CD4-positive, alpha-beta memory T cell (primary cell): ENCODE data around the gene BIRC6. TPM values are rescaled to one million over a fixed set of nuclear protein-coding genes. Genes with fewer than 3 reads are reported as not detected.
A peak's percentile ranks its signal among the peaks of the same experiment; 100 is the strongest.

Experiments used
- CTCF ChIA-PET: fragments of 350-600 bp; sonication (Branson Sonifier 250); formaldehyde crosslinking; loops from one replicate; lab custom pipeline; 2021; ENCODE audit warnings: inconsistent platforms; ENCODE audit not compliant: partially characterized antibody; lab: Charles Lee
- POLR2A ChIA-PET: fragments of 350-600 bp; sonication (Branson Sonifier 250); formaldehyde crosslinking; loops from one replicate; lab custom pipeline; 2021; ENCODE audit not compliant: partially characterized antibody; lab: Charles Lee
- DNase-seq, 5 donors: peaks; one replicate each; pipeline versions ENCODE4 v3.0.0 to v3.0.0-alpha.2; 2020 to 2022; ENCODE audit warnings: mixed read lengths in 1 of 5
- H3K27ac ChIP-seq: one replicate; pipeline ENCODE4 v1.7.0; 2013; ENCODE audit warnings: low read depth, low read length
- H3K27me3 ChIP-seq: 2 replicates; pipeline ENCODE4 v1.7.0; 2013; ENCODE audit warnings: mild to moderate bottlenecking, low read length, moderate library complexity; ENCODE audit not compliant: insufficient read depth
- H3K36me3 ChIP-seq: 2 replicates; pipeline ENCODE4 v1.7.0; 2013; ENCODE audit warnings: mild to moderate bottlenecking, low read length, moderate library complexity; ENCODE audit not compliant: insufficient read depth
- H3K4me1 ChIP-seq: 2 replicates; pipeline ENCODE4 v1.7.0; 2013; ENCODE audit warnings: mild to moderate bottlenecking, low read length, moderate library complexity; ENCODE audit not compliant: insufficient read depth
- H3K4me3 ChIP-seq, 2 donors: one replicate each; pipeline ENCODE4 v1.7.0; 2013; ENCODE audit warnings: low read length in 2 of 2, mild to moderate bottlenecking in 1 of 2
- H3K9me3 ChIP-seq, 2 donors: one replicate each; pipeline ENCODE4 v1.7.0; 2013; ENCODE audit warnings: low read length in 2 of 2, control low read depth in 1 of 2; ENCODE audit not compliant: control insufficient read depth in 1 of 2
- H3K27ac Mint-ChIP-seq, 7 donors: one replicate each; pipeline ENCODE4 v1.8.0; 2020 to 2021; ENCODE audit warnings: mixed read lengths in 7 of 7, mild to moderate bottlenecking in 6 of 7, inconsistent platforms in 3 of 7, moderate library complexity in 3 of 7
- H3K27me3 Mint-ChIP-seq, 2 donors: one replicate each; pipeline ENCODE4 v1.8.0; 2020 to 2021; ENCODE audit warnings: mixed read lengths in 2 of 2
- H3K36me3 Mint-ChIP-seq, 2 donors: one replicate each; pipeline ENCODE4 v1.8.0; 2020 to 2021; ENCODE audit warnings: mixed read lengths in 2 of 2, inconsistent platforms in 1 of 2, mild to moderate bottlenecking in 1 of 2
- H3K4me1 Mint-ChIP-seq, 4 donors: one replicate each; pipeline ENCODE4 v1.8.0; 2020 to 2021; ENCODE audit warnings: mixed read lengths in 4 of 4, mild to moderate bottlenecking in 1 of 4
- H3K4me3 Mint-ChIP-seq, 8 donors: one replicate each; pipeline ENCODE4 v1.8.0; 2020 to 2021; ENCODE audit warnings: mixed read lengths in 8 of 8, mild to moderate bottlenecking in 7 of 8, moderate library complexity in 6 of 8, inconsistent platforms in 3 of 8
- H3K9me3 Mint-ChIP-seq, 8 donors: one replicate each; pipeline ENCODE4 v1.8.0; 2020 to 2021; ENCODE audit warnings: mixed read lengths in 8 of 8, mild to moderate bottlenecking in 5 of 8, inconsistent platforms in 3 of 8, moderate library complexity in 1 of 8
- intact Hi-C: fragments of 100-400 bp; cut with micrococcal nuclease; formaldehyde crosslinking; loops from one replicate; pipeline ENCODE4 v1.15.1; 2023
- polyA plus RNA-seq, 2 donors: library from polyadenylated mRNA; unstranded; fragments of 300-500 nt; fragmentation: Illumina TruSeq; gene quantifications; one replicate each; pipeline ENCODE4 v1.2.3, GENCODE V29; 2021
- total RNA-seq, 2 experiments: library from RNA; stranded (reverse); gene quantifications; one replicate each; pipeline ENCODE4 v1.2.3, GENCODE V29; 2021

BIRC6 gene
- total and polyA plus RNA-seq, 4 experiments from 2014 or later = 19.0 to 151 (median 95.0) TPM

GRCh38 chr2:32386739-32387138 is 29.9 kb downstream of the BIRC6 start:
- intact Hi-C loops = no loop called here
- no peaks in the 10 kb centered on the region for H3K9me3 Mint-ChIP-seq
- H3K27ac ChIP-seq = no peak overlapping the region

GRCh38 chr2:32399221-32399620 is 42.4 kb downstream of the BIRC6 start:
- no peaks in the 10 kb centered on the region for H3K27me3 Mint-ChIP-seq
- H3K4me3 ChIP-seq = no peak overlapping the region
- no peak overlapping the region for H3K27ac ChIP-seq
- ChIA-PET CTCF (no interaction called here), POLR2A (no interaction called here)
- no peak overlapping the region for H3K27ac Mint-ChIP-seq
- H3K4me1 Mint-ChIP-seq = peaks cover 0 to 12% (median 7%) of the 10 kb centered on the region in 4 donors
- H3K27me3 ChIP-seq = no peaks in the 10 kb centered on the region
- intact Hi-C loops = no loop called here
- no peak for DNase-seq
- no peak overlapping the region for H3K4me3 Mint-ChIP-seq
- H3K4me1 ChIP-seq = no peaks in the 10 kb centered on the region
- no peaks in the 10 kb centered on the region for H3K9me3 Mint-ChIP-seq
- H3K36me3 ChIP-seq = peaks cover 25% of the 10 kb centered on the region
- peaks cover 41 to 52% of the 10 kb centered on the region in 2 donors for H3K36me3 Mint-ChIP-seq
- no peaks in the 10 kb centered on the region for H3K9me3 ChIP-seq

More at GRCh38 chr2:32386739-32387138, 29.9 kb downstream of the BIRC6 start:
- POLR2A ChIA-PET = no interaction called here
- Histone ChIP-seq H3K4me3 (no peak overlapping the region), H3K4me1 (no peaks in the 10 kb centered on the region), H3K27me3 (no peaks in the 10 kb centered on the region), H3K9me3 (no peaks in the 10 kb centered on the region), H3K36me3 (peaks cover 19% of the 10 kb centered on the region)
- Mint-ChIP-seq H3K4me1 (peaks cover 16 to 25% (median 20%) of the 10 kb centered on the region in 4 donors), H3K36me3 (peaks cover 33 to 63% of the 10 kb centered on the region in 2 donors), H3K27me3 (no peaks in the 10 kb centered on the region), H3K4me3 (no peak overlapping the region), H3K27ac (no peak overlapping the region)
- CTCF ChIA-PET = no interaction called here
- DNase-seq = no peak

DNA sequence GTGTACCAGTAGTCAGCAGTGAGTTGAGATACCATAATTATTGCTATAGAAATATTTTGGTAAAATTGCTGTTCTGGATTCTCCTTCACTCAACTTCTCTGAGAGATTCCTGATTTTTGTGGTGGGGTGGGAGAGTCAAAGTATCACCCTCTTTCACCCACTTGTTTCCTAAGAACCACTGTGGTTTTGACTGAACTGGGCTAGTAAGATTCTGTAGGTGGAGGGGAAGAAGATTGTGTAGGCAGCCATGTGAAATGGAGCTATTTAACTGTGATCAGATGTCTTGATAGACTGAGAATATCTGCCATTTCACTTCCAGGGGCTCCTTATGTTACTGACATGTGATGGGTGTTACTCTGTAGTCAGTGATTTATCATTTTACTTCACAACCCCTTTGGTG is 45.3 kb downstream of the BIRC6 start:
- Histone ChIP-seq H3K36me3 (peaks cover 12% of the 10 kb centered on the region), H3K27ac (no peak overlapping the region), H3K9me3 (no peaks in the 10 kb centered on the region), H3K27me3 (no peaks in the 10 kb centered on the region), H3K4me1 (no peaks in the 10 kb centered on the region), H3K4me3 (no peak overlapping the region)
- Mint-ChIP-seq H3K27me3 (no peaks in the 10 kb centered on the region), H3K4me1 (peaks cover 0 to 12% (median 7%) of the 10 kb centered on the region in 4 donors), H3K4me3 (no peak overlapping the region), H3K36me3 (peaks cover 34 to 49% of the 10 kb centered on the region in 2 donors), H3K9me3 (no peaks in the 10 kb centered on the region), H3K27ac (peak overlapping the region in 5 of 7 donors; percentile 6 to 79 (median 30))
- CTCF ChIA-PET = no interaction called here
- DNase-seq = no peak
- intact Hi-C loops = loop anchor here (1.0 kb wide), 1 partner anchor 14 kb away; no protein-coding TSS in a partner anchor
- POLR2A ChIA-PET = no interaction called here

- Mint-ChIP-seq H3K27ac (no peak overlapping the region), H3K4me1 (peaks cover 3 to 10% (median 6%) of the 10 kb centered on the region in 4 donors), H3K9me3 (no peaks in the 10 kb centered on the region), H3K27me3 (no peaks in the 10 kb centered on the region), H3K36me3 (peaks cover 30 to 46% of the 10 kb centered on the region in 2 donors), H3K4me3 (no peak overlapping the region)
- ChIA-PET POLR2A (no interaction called here), CTCF (no interaction called here)
- no peaks in the 10 kb centered on the region for H3K27me3 ChIP-seq
- H3K27ac ChIP-seq = no peak overlapping the region
- intact Hi-C loops = no loop called here
- H3K4me3 ChIP-seq = no peak overlapping the region
- peaks cover 5% of the 10 kb centered on the region for H3K36me3 ChIP-seq
- H3K9me3 ChIP-seq = no peaks in the 10 kb centered on the region
- no peak for DNase-seq
- no peaks in the 10 kb centered on the region for H3K4me1 ChIP-seq
Measured at GRCh38 chr2:32403782-32404181, 47.0 kb downstream of the BIRC6 start.

DNA sequence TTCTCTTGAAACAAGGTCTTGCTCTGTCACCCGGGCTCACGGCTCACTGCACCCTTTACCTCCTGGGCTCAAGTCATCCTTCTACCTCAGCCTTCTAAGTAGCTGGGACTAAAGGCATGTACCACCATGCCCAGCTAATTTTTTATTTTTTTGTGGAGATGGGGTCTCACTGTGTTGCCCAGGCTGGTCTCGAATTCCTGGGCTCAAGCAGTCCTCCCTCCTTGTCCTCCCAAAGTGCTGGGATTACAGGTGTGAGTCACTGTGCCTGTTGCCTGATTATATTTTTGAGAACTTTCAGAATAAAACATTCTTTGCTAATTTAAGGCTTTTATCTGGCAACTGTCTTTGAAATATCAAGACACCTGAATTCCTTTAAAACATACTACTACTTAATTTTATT is 47.9 kb downstream of the BIRC6 start:
- Histone ChIP-seq H3K4me3 (no peak overlapping the region), H3K27ac (no peak overlapping the region), H3K4me1 (no peaks in the 10 kb centered on the region), H3K36me3 (peaks cover 5% of the 10 kb centered on the region), H3K27me3 (no peaks in the 10 kb centered on the region), H3K9me3 (no peaks in the 10 kb centered on the region)
- Mint-ChIP-seq H3K27me3 (no peaks in the 10 kb centered on the region), H3K4me3 (peak overlapping the region in 1 of 8 donors; percentile 39), H3K36me3 (peaks cover 35 to 50% of the 10 kb centered on the region in 2 donors), H3K27ac (peak overlapping the region in 1 of 7 donors; percentile 16), H3K4me1 (peaks cover 3 to 12% (median 6%) of the 10 kb centered on the region in 4 donors), H3K9me3 (no peaks in the 10 kb centered on the region)
- no peak for DNase-seq
- intact Hi-C loops = no loop called here
- ChIA-PET CTCF (no interaction called here), POLR2A (no interaction called here)

DNA sequence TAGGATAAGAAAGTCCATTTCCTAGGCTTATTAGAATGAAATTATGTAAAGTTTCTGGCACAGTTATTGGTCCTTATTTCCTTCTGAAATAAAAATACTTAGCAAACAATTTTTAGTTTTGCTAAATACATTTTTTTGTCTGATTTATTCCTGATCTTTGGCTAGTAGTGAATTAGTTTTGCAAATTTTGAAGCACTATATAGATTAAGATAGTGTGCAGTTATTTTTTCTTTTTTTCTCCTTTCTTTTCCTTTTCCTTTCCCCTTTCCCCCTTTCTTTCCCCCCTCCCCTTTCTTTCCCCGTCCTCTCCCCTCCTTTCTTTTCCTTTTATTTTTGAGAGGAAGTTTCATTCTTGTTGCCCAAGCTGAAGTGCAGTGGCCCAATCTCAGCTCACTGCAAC is 59.7 kb downstream of the BIRC6 start:
- CTCF ChIA-PET = no interaction called here

GRCh38 chr2:32417659-32418058 is 60.8 kb downstream of the BIRC6 start:
- H3K27ac ChIP-seq = no peak overlapping the region
- H3K27ac Mint-ChIP-seq = no peak overlapping the region
- H3K4me1 ChIP-seq = peaks cover 26% of the 10 kb centered on the region
- intact Hi-C loops = no loop called here
- H3K9me3 ChIP-seq = no peaks in the 10 kb centered on the region
- no peak overlapping the region for H3K4me3 Mint-ChIP-seq
- ChIA-PET POLR2A (no interaction called here), CTCF (no interaction called here)
- H3K27me3 Mint-ChIP-seq = no peaks in the 10 kb centered on the region
- no peak overlapping the region for H3K4me3 ChIP-seq
- no peaks in the 10 kb centered on the region for H3K9me3 Mint-ChIP-seq
- H3K4me1 Mint-ChIP-seq = peaks cover 24 to 34% (median 26%) of the 10 kb centered on the region in 4 donors
- H3K36me3 Mint-ChIP-seq = peaks cover 27 to 48% of the 10 kb centered on the region in 2 donors
- peaks cover 15% of the 10 kb centered on the region for H3K36me3 ChIP-seq
- H3K27me3 ChIP-seq = no peaks in the 10 kb centered on the region
- no peak for DNase-seq

More for the DNA sequence above, 59.7 kb downstream of the BIRC6 start:
- DNase-seq = no peak
- peak overlapping the region in 3 of 7 donors; percentile 23 to 32 (median 29) for H3K27ac Mint-ChIP-seq
- H3K27me3 ChIP-seq = no peaks in the 10 kb centered on the region
- H3K4me1 ChIP-seq = peaks cover 18% of the 10 kb centered on the region
- peaks cover 22 to 44% of the 10 kb centered on the region in 2 donors for H3K36me3 Mint-ChIP-seq
- no peak overlapping the region for H3K4me3 Mint-ChIP-seq
- H3K27me3 Mint-ChIP-seq = no peaks in the 10 kb centered on the region
- H3K36me3 ChIP-seq = peaks cover 15% of the 10 kb centered on the region
- H3K9me3 Mint-ChIP-seq = no peaks in the 10 kb centered on the region
- POLR2A ChIA-PET = interaction anchor here (0.6 kb wide), 1 partner anchor 33 kb away, joined by 6 read pairs; no protein-coding TSS in a partner anchor
- no peak overlapping the region for H3K27ac ChIP-seq
- H3K9me3 ChIP-seq = no peaks in the 10 kb centered on the region
- H3K4me3 ChIP-seq = no peak overlapping the region
- H3K4me1 Mint-ChIP-seq = peaks cover 15 to 22% (median 16%) of the 10 kb centered on the region in 4 donors
- intact Hi-C loops = no loop called here
